ENCODE results near the gene SEMA5A.

Gene SEMA5A

DNA sequence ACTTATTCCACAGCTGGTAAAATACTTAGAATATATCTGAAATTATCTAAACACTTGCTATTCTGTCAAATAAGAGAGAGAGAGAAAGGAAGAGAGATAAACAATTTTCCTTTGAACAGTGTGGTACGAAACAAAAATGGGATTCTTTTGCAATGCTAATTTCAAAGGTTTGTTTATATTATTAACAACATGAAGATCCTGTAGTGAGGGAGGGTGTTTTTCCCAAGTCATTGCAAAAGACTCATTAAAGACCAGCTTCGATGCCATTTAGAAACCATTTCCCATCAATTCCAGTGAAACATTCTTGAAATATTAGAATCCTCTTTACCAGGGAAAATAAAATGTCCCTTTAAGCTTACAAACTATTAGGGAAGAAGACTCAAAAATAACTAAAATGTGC, 505.4 kb downstream of the SEMA5A start:
- in situ Hi-C loops (cut with MboI; ENCODE audit: low pct_unique_long_range_greater_than_20kb, low sequenced_read_pairs, unreplicated experiment) = no loop called here
- no peak for DNase-seq (ENCODE audit: low spot score)
- TF ChIP-seq, protein P1, sequence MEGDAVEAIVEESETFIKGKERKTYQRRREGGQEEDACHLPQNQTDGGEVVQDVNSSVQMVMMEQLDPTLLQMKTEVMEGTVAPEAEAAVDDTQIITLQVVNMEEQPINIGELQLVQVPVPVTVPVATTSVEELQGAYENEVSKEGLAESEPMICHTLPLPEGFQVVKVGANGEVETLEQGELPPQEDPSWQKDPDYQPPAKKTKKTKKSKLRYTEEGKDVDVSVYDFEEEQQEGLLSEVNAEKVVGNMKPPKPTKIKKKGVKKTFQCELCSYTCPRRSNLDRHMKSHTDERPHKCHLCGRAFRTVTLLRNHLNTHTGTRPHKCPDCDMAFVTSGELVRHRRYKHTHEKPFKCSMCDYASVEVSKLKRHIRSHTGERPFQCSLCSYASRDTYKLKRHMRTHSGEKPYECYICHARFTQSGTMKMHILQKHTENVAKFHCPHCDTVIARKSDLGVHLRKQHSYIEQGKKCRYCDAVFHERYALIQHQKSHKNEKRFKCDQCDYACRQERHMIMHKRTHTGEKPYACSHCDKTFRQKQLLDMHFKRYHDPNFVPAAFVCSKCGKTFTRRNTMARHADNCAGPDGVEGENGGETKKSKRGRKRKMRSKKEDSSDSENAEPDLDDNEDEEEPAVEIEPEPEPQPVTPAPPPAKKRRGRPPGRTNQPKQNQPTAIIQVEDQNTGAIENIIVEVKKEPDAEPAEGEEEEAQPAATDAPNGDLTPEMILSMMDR (IDR thresholded peaks at IDR 0.05; ENCODE audit: extremely low read depth, insufficient read depth, missing control alignments) = no peak

DNA sequence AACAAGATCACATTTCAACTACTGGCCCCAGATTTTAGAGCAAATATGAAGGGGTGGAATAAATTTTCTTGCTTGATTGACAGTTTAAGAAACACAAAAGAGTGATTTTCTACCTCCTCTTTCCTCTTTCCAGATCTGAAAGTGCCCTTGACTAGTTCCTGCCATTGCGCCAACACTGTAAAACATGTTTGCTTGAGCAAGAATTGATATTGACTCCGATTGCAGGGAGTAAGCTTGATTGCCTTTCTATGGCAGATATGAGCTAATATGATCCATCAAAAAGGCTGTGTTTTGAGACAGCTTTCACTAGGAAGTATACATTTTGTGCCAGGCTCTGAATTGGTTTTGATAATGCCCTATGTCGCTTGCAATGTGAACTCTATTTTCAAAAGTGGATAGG, 508.8 kb downstream of the SEMA5A start:
- in situ Hi-C loops (cut with MboI; ENCODE audit: low pct_unique_long_range_greater_than_20kb, low sequenced_read_pairs, unreplicated experiment) = no loop called here
- no peak for DNase-seq (ENCODE audit: low spot score)

DNA sequence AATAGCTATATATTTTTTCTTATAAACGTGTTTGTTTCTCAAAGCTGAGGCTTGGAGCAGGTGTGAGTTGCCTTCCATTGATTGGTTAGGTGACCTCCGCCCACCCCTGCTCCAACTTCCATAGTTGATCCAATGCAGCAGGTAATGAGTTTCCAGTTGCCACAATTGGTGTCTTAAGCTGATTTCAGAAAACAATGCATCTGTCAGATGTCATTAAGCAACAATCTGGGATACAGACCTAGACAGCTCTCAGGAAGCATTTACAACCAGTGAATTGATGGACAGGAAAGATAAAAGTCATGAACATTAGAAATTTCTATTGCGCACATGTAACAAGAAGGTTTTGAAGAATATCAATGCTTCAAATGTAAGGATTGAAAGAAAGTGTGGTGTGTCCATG, 510.5 kb downstream of the SEMA5A start:
- in situ Hi-C loops (cut with MboI; ENCODE audit: low pct_unique_long_range_greater_than_20kb, low sequenced_read_pairs, unreplicated experiment) = no loop called here
- DNase-seq (ENCODE audit: low spot score) = no peak
- TF ChIP-seq, protein P1 (IDR thresholded peaks at IDR 0.05; ENCODE audit: extremely low read depth, insufficient read depth, missing control alignments) = no peak

More for the DNA sequence above, 508.8 kb downstream of the SEMA5A start:
- TF ChIP-seq, protein P1 (IDR thresholded peaks at IDR 0.05; ENCODE audit: extremely low read depth, insufficient read depth, missing control alignments) = no peak

DNA sequence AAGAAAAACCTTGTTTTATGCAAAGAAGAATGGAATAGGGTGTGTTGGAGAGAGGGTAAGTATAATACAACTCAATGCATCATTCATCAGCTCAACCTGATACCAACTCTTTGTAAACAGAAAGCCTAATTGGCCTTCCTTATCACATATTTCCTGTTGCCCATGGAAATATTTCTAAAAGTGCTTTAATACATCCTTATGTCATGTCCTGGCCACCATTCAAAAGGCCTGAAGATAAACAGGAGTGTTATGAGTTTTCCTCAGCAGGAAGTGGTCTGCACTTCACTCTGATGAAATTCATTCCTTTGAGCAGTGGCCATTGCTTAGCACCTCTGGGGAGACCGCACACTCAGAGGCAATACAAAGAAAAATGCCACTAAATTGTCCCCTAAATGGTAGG, 511.2 kb downstream of the SEMA5A start:
- TF ChIP-seq, protein P1 (IDR thresholded peaks at IDR 0.05; ENCODE audit: extremely low read depth, insufficient read depth, missing control alignments) = no peak
- in situ Hi-C loops (cut with MboI; ENCODE audit: low pct_unique_long_range_greater_than_20kb, low sequenced_read_pairs, unreplicated experiment) = no loop called here
- DNase-seq (ENCODE audit: low spot score) = no peak

DNA sequence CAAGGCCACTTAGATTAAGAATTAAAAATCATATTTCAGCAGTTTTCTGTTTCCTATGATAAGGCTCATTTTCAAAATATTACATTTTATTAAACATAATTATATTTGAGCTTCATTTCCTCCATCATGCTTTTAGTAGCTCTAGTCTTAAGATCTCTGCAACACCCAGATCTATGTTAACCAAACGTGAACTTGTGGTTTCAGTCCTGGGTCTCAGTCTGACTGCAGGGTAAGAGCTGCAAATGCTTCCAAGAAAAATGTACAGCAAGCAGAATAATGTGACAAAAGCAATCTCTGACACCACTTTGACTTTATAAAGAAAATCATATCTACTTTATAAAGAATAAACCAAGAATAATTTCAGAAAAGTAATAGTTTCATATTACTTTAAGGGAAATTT, 512.4 kb downstream of the SEMA5A start:
- no peak for DNase-seq (ENCODE audit: low spot score)
- in situ Hi-C loops (cut with MboI; ENCODE audit: low pct_unique_long_range_greater_than_20kb, low sequenced_read_pairs, unreplicated experiment) = no loop called here
- TF ChIP-seq, protein P1 (IDR thresholded peaks at IDR 0.05; ENCODE audit: extremely low read depth, insufficient read depth, missing control alignments) = no peak

DNA sequence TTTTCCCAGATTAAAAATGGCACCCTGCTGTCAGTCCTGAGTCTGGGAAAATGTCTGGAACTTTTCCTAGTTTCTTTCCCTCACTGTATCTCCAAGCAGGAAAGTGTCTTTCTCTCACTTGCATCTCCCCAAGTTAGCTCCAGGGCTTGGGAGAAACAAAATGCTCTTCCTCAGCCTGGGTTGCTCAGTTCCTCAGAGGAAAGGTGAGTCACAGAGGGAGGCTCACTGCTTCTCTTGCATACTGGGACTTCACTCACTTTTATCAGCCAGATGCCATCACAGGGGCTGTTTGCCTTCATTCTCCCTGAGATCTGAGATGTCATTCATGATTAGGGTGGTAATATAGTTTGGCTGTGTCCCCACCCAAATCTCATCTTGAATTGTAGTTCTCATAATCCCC, 519.9 kb downstream of the SEMA5A start:
- TF ChIP-seq, protein P1 (IDR thresholded peaks at IDR 0.05; ENCODE audit: extremely low read depth, insufficient read depth, missing control alignments) = no peak
- no peak for DNase-seq (ENCODE audit: low spot score)
- in situ Hi-C loops (cut with MboI; ENCODE audit: low pct_unique_long_range_greater_than_20kb, low sequenced_read_pairs, unreplicated experiment) = no loop called here

DNA sequence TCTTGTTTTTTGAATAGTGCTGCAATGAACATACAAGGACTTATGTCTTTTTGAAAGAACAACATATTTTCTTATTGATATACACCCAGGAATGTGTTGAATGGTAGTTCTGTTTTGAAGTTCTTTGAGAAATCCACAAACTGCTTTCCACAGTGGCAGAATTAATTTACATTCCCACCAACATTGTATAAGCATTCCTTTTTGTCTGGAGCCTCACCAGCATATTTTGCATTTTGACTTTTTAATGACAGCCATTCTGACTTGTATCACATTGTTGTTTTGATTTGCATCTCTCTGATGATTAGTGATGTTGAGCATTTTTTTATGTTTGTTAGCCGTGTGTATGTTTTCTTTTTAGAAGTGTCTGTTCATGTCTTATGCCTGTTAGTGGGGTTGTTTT, 524.9 kb downstream of the SEMA5A start:
- no peak for DNase-seq (ENCODE audit: low spot score)
- in situ Hi-C loops (cut with MboI; ENCODE audit: low pct_unique_long_range_greater_than_20kb, low sequenced_read_pairs, unreplicated experiment) = no loop called here
- TF ChIP-seq, protein P1 (IDR thresholded peaks at IDR 0.05; ENCODE audit: extremely low read depth, insufficient read depth, missing control alignments) = no peak

All from GM13977 (cell line).